ENCODE results near the gene TTYH3. TPM values are rescaled to one million over a fixed set of nuclear protein-coding genes. Genes with fewer than 3 reads are reported as not detected.

The TTYH3 gene
- polyA plus RNA-seq, 4 donors = 6.9 to 149 (median 20.6) TPM

GRCh38 chr7:2658941-2659340 is 27.2 kb downstream of the TTYH3 start:
- no peak overlapping the region for H3K4me3 ChIP-seq (ENCODE audit: low read depth in 1 of 3, low read length in 3 of 3)
- 90 to 94% (median 93%) methylated on average over 13 to 15 of the region's 15 CpGs for WGBS, 3 donors
- FAIRE-seq = no peak

DNA sequence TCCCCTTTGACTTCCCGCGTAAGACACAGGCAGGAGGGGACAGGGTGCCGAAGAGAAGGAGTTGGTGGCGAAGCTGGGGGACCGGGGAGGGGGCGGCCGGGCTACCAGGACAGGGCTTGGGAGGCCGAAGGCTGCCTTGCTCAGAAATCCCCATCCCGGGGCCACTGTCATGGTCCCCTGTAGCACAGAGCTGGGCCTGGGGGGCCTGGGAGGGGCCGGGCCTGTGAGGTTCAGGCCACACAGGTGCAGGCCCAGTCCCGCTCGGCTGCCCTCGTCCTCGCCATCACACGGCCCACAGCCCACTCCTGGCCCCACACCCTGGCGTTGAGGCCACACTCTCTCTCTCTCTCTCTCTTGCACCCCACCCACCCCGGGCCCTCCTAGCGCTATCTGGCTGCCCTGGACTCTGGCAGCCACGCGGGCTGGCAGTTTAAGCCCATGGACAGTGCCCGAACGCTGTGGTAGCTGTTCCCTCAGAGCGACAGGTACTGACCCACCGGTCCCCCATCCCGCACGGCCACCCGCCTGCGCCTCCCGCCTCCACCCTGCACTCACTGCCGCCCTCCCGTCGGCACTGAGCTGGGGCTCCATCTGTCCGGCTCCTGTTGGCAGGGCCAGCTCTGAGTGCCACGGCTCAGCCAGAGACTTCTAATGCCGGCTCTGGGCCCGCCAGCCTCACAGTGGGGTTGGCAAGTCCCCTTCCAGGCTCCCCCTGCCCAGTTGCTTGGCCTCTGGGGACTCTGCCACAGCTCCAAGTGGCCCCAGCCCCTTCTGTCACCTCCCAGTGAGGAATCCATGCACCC is 28.0 kb downstream of the TTYH3 start:
- Histone ChIP-seq H3K4me3 (ENCODE audit: low read depth in 1 of 3, low read length in 3 of 3) (no peak overlapping the region), H3K27me3 (ENCODE audit: control insufficient read depth in 3 of 3, insufficient read depth in 3 of 3, low read length in 3 of 3) (no peaks in the 10 kb centered on the region), H3K36me3 (ENCODE audit: control insufficient read depth in 3 of 3, insufficient read depth in 2 of 3, low read depth in 1 of 3, low read length in 3 of 3) (peaks cover 2 to 94% (median 7%) of the 10 kb centered on the region in 3 donors), H3K27ac (ENCODE audit: low read depth in 1 of 3, low read length in 2 of 3) (no peak overlapping the region), H3K4me1 (ENCODE audit: control insufficient read depth in 3 of 3, insufficient read depth in 2 of 3, low read depth in 1 of 3, low read length in 2 of 3) (peaks cover 0 to 2% (median 0%) of the 10 kb centered on the region in 3 donors), H3K9me3 (ENCODE audit: control insufficient read depth in 2 of 2, insufficient read depth in 1 of 2, low read depth in 1 of 2, low read length in 1 of 2) (no peaks in the 10 kb centered on the region)
- WGBS, 3 donors = 86 to 92% (median 89%) methylated on average over 34 to 36 of the region's 36 CpGs
- no peak for DNase-seq
- no peak for FAIRE-seq

More at GRCh38 chr7:2658941-2659340, 27.2 kb downstream of the TTYH3 start:
- no peak for DNase-seq
- Histone ChIP-seq H3K36me3 (ENCODE audit: control insufficient read depth in 3 of 3, insufficient read depth in 2 of 3, low read depth in 1 of 3, low read length in 3 of 3) (peaks cover 2 to 99% (median 7%) of the 10 kb centered on the region in 3 donors), H3K9me3 (ENCODE audit: control insufficient read depth in 2 of 2, insufficient read depth in 1 of 2, low read depth in 1 of 2, low read length in 1 of 2) (no peaks in the 10 kb centered on the region), H3K27me3 (ENCODE audit: control insufficient read depth in 3 of 3, insufficient read depth in 3 of 3, low read length in 3 of 3) (no peaks in the 10 kb centered on the region), H3K4me1 (ENCODE audit: control insufficient read depth in 3 of 3, insufficient read depth in 2 of 3, low read depth in 1 of 3, low read length in 2 of 3) (peaks cover 0 to 2% (median 0%) of the 10 kb centered on the region in 3 donors), H3K27ac (ENCODE audit: low read depth in 1 of 3, low read length in 2 of 3) (no peak overlapping the region)

GRCh38 chr7:2660359-2661095 is 28.7 kb downstream of the TTYH3 start:
- no peaks in the 10 kb centered on the region for H3K27me3 ChIP-seq (ENCODE audit: control insufficient read depth in 3 of 3, insufficient read depth in 3 of 3, low read length in 3 of 3)
- peaks cover 2 to 86% (median 7%) of the 10 kb centered on the region in 3 donors for H3K36me3 ChIP-seq (ENCODE audit: control insufficient read depth in 3 of 3, insufficient read depth in 2 of 3, low read depth in 1 of 3, low read length in 3 of 3)
- H3K4me1 ChIP-seq (ENCODE audit: control insufficient read depth in 3 of 3, insufficient read depth in 2 of 3, low read depth in 1 of 3, low read length in 2 of 3) = peaks cover 0 to 5% (median 0%) of the 10 kb centered on the region in 3 donors
- H3K27ac ChIP-seq (ENCODE audit: low read depth in 1 of 3, low read length in 2 of 3) = no peak overlapping the region
- DNase-seq = no peak
- 82 to 84% (median 84%) methylated on average over 31 to 36 of the region's 36 CpGs for WGBS, 3 donors
- FAIRE-seq = no peak
- H3K4me3 ChIP-seq (ENCODE audit: low read depth in 1 of 3, low read length in 3 of 3) = no peak overlapping the region
- H3K9me3 ChIP-seq (ENCODE audit: control insufficient read depth in 2 of 2, insufficient read depth in 1 of 2, low read depth in 1 of 2, low read length in 1 of 2) = no peaks in the 10 kb centered on the region

DNA sequence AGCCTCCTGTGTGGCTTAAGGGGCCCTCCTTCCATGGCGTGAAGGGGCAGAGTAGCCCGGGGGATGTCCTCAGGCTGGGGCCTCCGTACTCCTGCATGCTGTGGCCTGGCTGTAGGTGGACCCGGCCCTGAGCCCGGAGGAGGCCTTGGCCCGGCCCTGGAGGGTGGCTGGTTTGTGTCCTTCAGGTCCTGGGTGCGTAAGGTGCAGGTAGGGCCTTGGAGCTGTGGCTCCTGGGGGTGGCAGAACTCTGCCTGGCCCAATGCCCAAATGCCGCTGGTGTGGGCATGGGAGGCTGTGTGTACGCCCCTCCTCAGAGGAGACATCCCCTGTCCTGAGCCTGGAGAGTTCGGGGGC is 29.3 kb downstream of the TTYH3 start:
- DNase-seq = no peak
- FAIRE-seq = no peak
- H3K4me3 ChIP-seq (ENCODE audit: low read depth in 1 of 3, low read length in 3 of 3) = no peak overlapping the region
- H3K36me3 ChIP-seq (ENCODE audit: control insufficient read depth in 3 of 3, insufficient read depth in 2 of 3, low read depth in 1 of 3, low read length in 3 of 3) = peaks cover 2 to 80% (median 7%) of the 10 kb centered on the region in 3 donors
- no peaks in the 10 kb centered on the region for H3K27me3 ChIP-seq (ENCODE audit: control insufficient read depth in 3 of 3, insufficient read depth in 3 of 3, low read length in 3 of 3)
- H3K9me3 ChIP-seq (ENCODE audit: control insufficient read depth in 2 of 2, insufficient read depth in 1 of 2, low read depth in 1 of 2, low read length in 1 of 2) = no peaks in the 10 kb centered on the region
- H3K4me1 ChIP-seq (ENCODE audit: control insufficient read depth in 3 of 3, insufficient read depth in 2 of 3, low read depth in 1 of 3, low read length in 2 of 3) = peaks cover 0 to 9% (median 0%) of the 10 kb centered on the region in 3 donors
- H3K27ac ChIP-seq (ENCODE audit: low read depth in 1 of 3, low read length in 2 of 3) = no peak overlapping the region
- WGBS, 3 donors = 90 to 92% (median 91%) methylated on average over 8 to 10 of the region's 10 CpGs

GRCh38 chr7:2661602-2662272 is 30.0 kb downstream of the TTYH3 start:
- WGBS, 3 donors = 74 to 87% (median 82%) methylated on average over 32 to 43 of the region's 43 CpGs
- no peak overlapping the region for H3K27ac ChIP-seq (ENCODE audit: low read depth in 1 of 3, low read length in 2 of 3)
- H3K4me3 ChIP-seq (ENCODE audit: low read depth in 1 of 3, low read length in 3 of 3) = no peak overlapping the region
- H3K4me1 ChIP-seq (ENCODE audit: control insufficient read depth in 3 of 3, insufficient read depth in 2 of 3, low read depth in 1 of 3, low read length in 2 of 3) = peaks cover 0 to 9% (median 0%) of the 10 kb centered on the region in 3 donors
- peaks cover 0 to 2% of the 10 kb centered on the region in 2 donors for H3K9me3 ChIP-seq (ENCODE audit: control insufficient read depth in 2 of 2, insufficient read depth in 1 of 2, low read depth in 1 of 2, low read length in 1 of 2)
- H3K27me3 ChIP-seq (ENCODE audit: control insufficient read depth in 3 of 3, insufficient read depth in 3 of 3, low read length in 3 of 3) = no peaks in the 10 kb centered on the region
- peaks cover 2 to 74% (median 7%) of the 10 kb centered on the region in 3 donors for H3K36me3 ChIP-seq (ENCODE audit: control insufficient read depth in 3 of 3, insufficient read depth in 2 of 3, low read depth in 1 of 3, low read length in 3 of 3)
- DNase-seq = no peak
- no peak for FAIRE-seq

DNA sequence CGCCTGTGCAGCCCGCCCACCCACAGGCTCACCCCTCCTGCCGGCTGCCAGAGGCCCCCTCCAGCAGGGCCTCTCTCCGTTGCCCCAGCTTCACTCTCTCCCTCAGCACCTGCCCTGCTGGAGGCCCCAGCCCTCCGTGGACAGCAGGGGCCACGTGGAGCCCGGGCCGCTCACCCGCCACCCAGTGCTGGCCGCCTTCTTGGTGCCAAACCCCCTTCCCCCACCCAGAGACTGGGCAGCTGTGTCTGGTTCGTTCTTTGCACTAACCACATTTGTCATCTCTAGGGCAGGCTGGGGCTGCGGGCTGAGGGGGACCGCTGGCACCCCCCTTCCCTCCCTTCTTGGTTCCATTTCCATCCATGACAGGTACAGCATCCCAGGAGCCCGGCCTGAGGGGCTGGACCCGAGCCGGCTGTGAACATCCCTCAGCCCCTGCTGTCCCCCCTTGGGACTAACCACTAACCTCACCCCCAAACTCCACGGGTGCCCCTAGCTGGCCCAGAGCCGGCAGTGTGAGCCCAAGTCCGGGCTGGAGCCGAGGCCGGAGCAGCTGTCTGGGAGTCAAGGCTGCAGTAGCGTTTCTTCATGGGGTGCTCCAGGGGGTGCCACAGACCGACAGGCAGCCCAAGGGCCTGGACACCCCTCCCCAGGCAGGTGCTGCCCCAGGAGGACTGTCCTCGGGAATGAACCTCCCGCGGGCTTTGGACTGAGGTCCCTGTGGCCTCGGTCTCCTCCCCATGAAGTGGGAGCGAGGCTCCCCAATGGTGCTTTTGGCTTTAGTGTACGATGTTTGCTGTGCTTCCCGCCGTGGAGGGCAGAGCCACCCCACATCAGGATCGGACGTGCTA is 30.7 kb downstream of the TTYH3 start:
- Histone ChIP-seq H3K27me3 (ENCODE audit: control insufficient read depth in 3 of 3, insufficient read depth in 3 of 3, low read length in 3 of 3) (no peaks in the 10 kb centered on the region), H3K9me3 (ENCODE audit: control insufficient read depth in 2 of 2, insufficient read depth in 1 of 2, low read depth in 1 of 2, low read length in 1 of 2) (peaks cover 0 to 8% of the 10 kb centered on the region in 2 donors), H3K4me3 (ENCODE audit: low read depth in 1 of 3, low read length in 3 of 3) (no peak overlapping the region), H3K27ac (ENCODE audit: low read depth in 1 of 3, low read length in 2 of 3) (no peak overlapping the region), H3K36me3 (ENCODE audit: control insufficient read depth in 3 of 3, insufficient read depth in 2 of 3, low read depth in 1 of 3, low read length in 3 of 3) (peaks cover 2 to 67% (median 7%) of the 10 kb centered on the region in 3 donors), H3K4me1 (ENCODE audit: control insufficient read depth in 3 of 3, insufficient read depth in 2 of 3, low read depth in 1 of 3, low read length in 2 of 3) (peaks cover 0 to 9% (median 0%) of the 10 kb centered on the region in 3 donors)
- no peak for FAIRE-seq
- WGBS, 3 donors = 76 to 80% (median 77%) methylated on average over 30 to 33 of the region's 33 CpGs
- DNase-seq = no peak

DNA sequence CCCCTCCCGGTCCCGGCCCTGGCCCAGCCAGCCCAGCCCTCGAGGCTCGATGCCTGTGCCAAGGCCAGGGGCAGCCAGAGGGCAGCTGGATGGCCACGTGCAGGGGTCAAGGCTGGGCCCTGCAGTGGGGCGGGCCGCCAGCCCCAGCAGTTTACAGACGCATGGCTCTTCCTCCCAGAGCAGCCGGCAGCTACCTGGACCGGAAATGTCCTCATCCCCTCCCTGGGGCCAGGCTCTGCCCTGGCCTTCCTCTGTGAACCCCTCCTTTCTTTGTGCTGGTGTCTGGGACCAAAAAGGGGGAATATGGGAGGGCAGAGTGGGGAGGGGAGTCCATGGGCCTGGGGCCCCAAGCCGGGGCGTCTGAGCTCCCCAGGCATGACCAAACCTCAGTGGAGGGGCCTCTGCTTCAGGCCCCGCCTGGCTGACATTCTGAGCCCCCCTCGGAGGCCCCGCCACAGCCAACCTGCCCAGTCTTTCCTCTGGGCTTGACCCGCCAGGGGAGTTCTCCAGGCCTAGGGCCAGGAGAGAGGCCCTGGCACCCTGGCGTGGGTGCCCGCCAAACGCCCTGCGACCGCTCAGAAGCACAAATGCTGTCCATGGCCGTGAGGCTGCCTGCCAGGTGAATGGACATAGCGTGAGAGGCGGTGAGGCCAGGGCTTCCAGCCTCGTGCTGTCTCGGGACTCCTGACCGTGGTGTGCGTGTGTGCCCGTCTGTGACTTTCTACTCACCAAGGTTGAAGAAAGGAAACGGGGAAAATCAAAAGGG is 31.5 kb downstream of the TTYH3 start:
- H3K27ac ChIP-seq (ENCODE audit: low read depth in 1 of 3, low read length in 2 of 3) = no peak overlapping the region
- peaks cover 0 to 8% of the 10 kb centered on the region in 2 donors for H3K9me3 ChIP-seq (ENCODE audit: control insufficient read depth in 2 of 2, insufficient read depth in 1 of 2, low read depth in 1 of 2, low read length in 1 of 2)
- H3K4me3 ChIP-seq (ENCODE audit: low read depth in 1 of 3, low read length in 3 of 3) = no peak overlapping the region
- H3K36me3 ChIP-seq (ENCODE audit: control insufficient read depth in 3 of 3, insufficient read depth in 2 of 3, low read depth in 1 of 3, low read length in 3 of 3) = peaks cover 2 to 59% (median 3%) of the 10 kb centered on the region in 3 donors
- 68 to 75% (median 73%) methylated on average over 28 to 30 of the region's 30 CpGs for WGBS, 3 donors
- peaks cover 0 to 9% (median 0%) of the 10 kb centered on the region in 3 donors for H3K4me1 ChIP-seq (ENCODE audit: control insufficient read depth in 3 of 3, insufficient read depth in 2 of 3, low read depth in 1 of 3, low read length in 2 of 3)
- FAIRE-seq (no peak), DNase-seq (no peak)
- H3K27me3 ChIP-seq (ENCODE audit: control insufficient read depth in 3 of 3, insufficient read depth in 3 of 3, low read length in 3 of 3) = no peaks in the 10 kb centered on the region

Measured in small intestine (tissue), 7 donors.